IMR-90 (cell line): ENCODE data around the gene C6orf136. TPM values are rescaled to one million over a fixed set of nuclear protein-coding genes. Genes with fewer than 3 reads are reported as not detected.

Source experiments
- ATAC-seq: fragments of 200-7000 bp; cut with Tn5 transposase; 2 replicates; pipeline ENCODE4 v1.9.1; 2020; ENCODE audit warnings: low read depth, mild to moderate bottlenecking, moderate library complexity
- BruUV-seq: library from RNA; stranded (reverse); fragments of 400-500 nt; replicated peaks from 2 replicates; lab custom pipeline; 2021; lab: Mats Ljungman, UMichigan
- CTCF ChIA-PET: fragments of 300-600 bp; formaldehyde crosslinking; extraction: SDS; loops from one replicate; lab custom pipeline; 2021; ENCODE audit warnings: antibody characterized with exemption; lab: Yijun Ruan, JAX
- POLR2A ChIA-PET: fragments of 300-600 bp; sonication (Branson Sonifier 250); formaldehyde crosslinking; loops from one replicate; lab custom pipeline; 2022; ENCODE audit warnings: antibody characterized with exemption; ENCODE audit not compliant: unreplicated experiment; lab: Charles Lee
- DNase-seq: peaks from one replicate; pipeline ENCODE4 v3.0.0; 2013
- H2AFZ ChIP-seq: replicated peaks from 2 replicates; pipeline ENCODE3; 2013; ENCODE audit warnings: low read length, mild to moderate bottlenecking; ENCODE audit not compliant: poor library complexity
- H2AK5ac ChIP-seq: 2 replicates; pipeline ENCODE4 v1.6.1; 2013; ENCODE audit warnings: low read depth, low read length, inconsistent platforms
- H2AK9ac ChIP-seq: replicated peaks from 2 replicates; pipeline ENCODE3; 2013; ENCODE audit warnings: mild to moderate bottlenecking, low read depth, low read length, moderate library complexity; ENCODE audit not compliant: poor library complexity
- H2BK120ac ChIP-seq: 2 replicates; pipeline ENCODE4 v1.6.1; 2013; ENCODE audit warnings: low read depth, low read length, inconsistent platforms
- H2BK15ac ChIP-seq: 3 replicates; pipeline ENCODE4 v1.6.1; 2013; ENCODE audit warnings: low read depth, low read length, inconsistent platforms
- H2BK20ac ChIP-seq: 2 replicates; pipeline ENCODE4 v1.6.1; 2013; ENCODE audit warnings: low read depth, mild to moderate bottlenecking, inconsistent platforms, low read length, moderate library complexity
- H2BK5ac ChIP-seq: 2 replicates; pipeline ENCODE4 v1.6.1; 2013; ENCODE audit warnings: mild to moderate bottlenecking, low read depth, low read length, inconsistent platforms; ENCODE audit not compliant: poor library complexity, severe bottlenecking
- H3K14ac ChIP-seq: replicated peaks from 2 replicates; pipeline ENCODE4 v1.6.1; 2013; ENCODE audit warnings: low read depth, low read length, inconsistent platforms
- H3K18ac ChIP-seq: 2 replicates; pipeline ENCODE4 v1.6.1; 2013; ENCODE audit warnings: low read depth, low read length, control low read depth
- H3K23ac ChIP-seq: 2 replicates; pipeline ENCODE4 v1.6.1; 2013; ENCODE audit warnings: low read depth, low read length, inconsistent platforms
- H3K27ac ChIP-seq: 2 replicates; pipeline ENCODE4 v1.5.1; 2013; ENCODE audit warnings: mild to moderate bottlenecking, control low read depth, low read length; ENCODE audit not compliant: insufficient read depth
- H3K27me3 ChIP-seq: 2 replicates; pipeline ENCODE4 v1.6.1; 2013; ENCODE audit warnings: low read length; ENCODE audit not compliant: control insufficient read depth, insufficient read depth
- H3K36me3 ChIP-seq: 2 replicates; pipeline ENCODE4 v1.6.1; 2013; ENCODE audit warnings: low read length, mixed read lengths; ENCODE audit not compliant: control insufficient read depth, insufficient read depth
- H3K4ac ChIP-seq: 2 replicates; pipeline ENCODE4 v1.6.1; 2013; ENCODE audit warnings: low read depth, low read length, inconsistent platforms
- H3K4me1 ChIP-seq: 2 replicates; pipeline ENCODE4 v1.6.1; 2013; ENCODE audit warnings: low read length, mixed read lengths; ENCODE audit not compliant: control insufficient read depth, insufficient read depth
- H3K4me2 ChIP-seq: 2 replicates; pipeline ENCODE4 v1.6.1; 2013; ENCODE audit warnings: low read depth, mild to moderate bottlenecking, control low read depth, low read length, moderate library complexity
- H3K4me3 ChIP-seq: 2 replicates; pipeline ENCODE4 v1.5.1; 2013; ENCODE audit warnings: low read depth, mild to moderate bottlenecking, control low read depth, low read length, moderate library complexity; ENCODE audit not compliant: insufficient read depth
- H3K56ac ChIP-seq: 2 replicates; pipeline ENCODE4 v1.6.1; 2013; ENCODE audit warnings: low read length, inconsistent platforms; ENCODE audit not compliant: insufficient read depth; ENCODE audit errors: extremely low read depth
- H3K79me1 ChIP-seq, 2 experiments: 2 replicates each; pipeline ENCODE4 v1.6.1; 2013; ENCODE audit warnings: low read length in 2 of 2, inconsistent platforms in 1 of 2, low read depth in 1 of 2
- H3K9ac ChIP-seq: 2 replicates; pipeline ENCODE4 v1.6.1; 2013; ENCODE audit warnings: low read depth, low read length, control low read depth
- H3K9me1 ChIP-seq: 2 replicates; pipeline ENCODE4 v1.6.1; 2013; ENCODE audit warnings: low read length, inconsistent platforms; ENCODE audit not compliant: insufficient read depth
- H3K9me3 ChIP-seq: 2 replicates; pipeline ENCODE4 v1.6.1; 2013; ENCODE audit warnings: low read length; ENCODE audit not compliant: control insufficient read depth, insufficient read depth
- H4K20me1 ChIP-seq: 2 replicates; pipeline ENCODE4 v1.6.1; 2013; ENCODE audit warnings: low read length, inconsistent platforms; ENCODE audit not compliant: insufficient read depth
- H4K5ac ChIP-seq: 2 replicates; pipeline ENCODE4 v1.6.1; 2013; ENCODE audit warnings: mild to moderate bottlenecking, low read depth, low read length, control low read depth
- H4K8ac ChIP-seq, 2 experiments: 2 replicates each; pipeline ENCODE4 v1.6.1; 2013; ENCODE audit warnings: low read depth in 2 of 2, low read length in 2 of 2, control low read depth in 1 of 2, inconsistent platforms in 1 of 2
- H4K91ac ChIP-seq: 2 replicates; pipeline ENCODE4 v1.6.1; 2013; ENCODE audit warnings: low read depth, low read length, inconsistent platforms; ENCODE audit not compliant: insufficient read depth
- BHLHE40 ChIP-seq: fragments of 150-350 bp; IDR thresholded peaks from 2 replicates; pipeline ENCODE4 v1.6.1; 2016; ENCODE audit warnings: mild to moderate bottlenecking, low read depth, low read length
- MAFK ChIP-seq: IDR thresholded peaks from 2 replicates; pipeline ENCODE4 v1.6.1; 2012; ENCODE audit warnings: low read depth, low read length, improper control_type of control experiment
- POLR2A ChIP-seq: IDR thresholded peaks from 2 replicates; pipeline ENCODE4 v1.6.1; 2012; ENCODE audit warnings: mild to moderate bottlenecking, low read depth, low read length
- RCOR1 ChIP-seq: IDR thresholded peaks from 2 replicates; pipeline ENCODE4 v1.6.1; 2012; ENCODE audit warnings: mild to moderate bottlenecking, low read length, improper control_type of control experiment; ENCODE audit not compliant: insufficient replicate concordance
- WGBS, 2 experiments: methylation state at CpG; one replicate each; pipeline versions ENCODE4 v1.1.5 to v1.1.7; 2013; ENCODE audit warnings: missing lambda C conversion rate in 2 of 2; ENCODE audit not compliant: insufficient read length in 1 of 2; ENCODE audit errors: extremely low coverage in 2 of 2; 5-methylcytosine and 5-hydroxymethylcytosine counted together
- dilution Hi-C: fragments of 300-500 bp; cut with HindIII; formaldehyde crosslinking; loops from one replicate; pipeline ENCODE4 v1.14.3; 2018; ENCODE audit warnings: low sequenced_read_pairs; ENCODE audit not compliant: unreplicated experiment
- in situ Hi-C: fragments of 300-500 bp; cut with MboI; formaldehyde crosslinking; loops from 3 replicates; pipeline ENCODE4 v1.14.3; 2019; ENCODE audit warnings: low sequenced_read_pairs, inconsistent platforms, mixed read lengths
- intact Hi-C: fragments of 100-400 bp; cut with micrococcal nuclease; formaldehyde crosslinking; loops from 2 replicates; pipeline ENCODE4 v1.10.0; 2022
- polyA plus RNA-seq, 3 experiments: library from polyadenylated mRNA; depleted of rRNA; stranded (reverse); fragments of >200 nt; gene quantifications; 2 replicates each; pipeline ENCODE4 v1.2.3, GENCODE V29; 2012; ENCODE audit warnings: low replicate concordance in 1 of 3
- total RNA-seq: library from RNA; depleted of rRNA; stranded (reverse); fragments of >200 nt; gene quantifications from 2 replicates; pipeline ENCODE4 v1.2.3, GENCODE V29; 2012; rRNA removed
- TF ChIP-seq, protein P1 (sequence below): fragments of 150-350 bp; IDR thresholded peaks from 2 replicates; pipeline ENCODE4 v1.6.1; 2016; ENCODE audit warnings: low read depth, mild to moderate bottlenecking, low read length, moderate library complexity, borderline replicate concordance

The C6orf136 gene
- total and polyA plus RNA-seq, 2 of the 4 experiments (the other 2 are of a cell fraction) = 1.1 to 11.7 TPM

GRCh38 chr6:30700340-30700739 is 53.4 kb downstream of the C6orf136 start:
- ATAC-seq (no peak), DNase-seq (no peak)
- Histone ChIP-seq H3K14ac (no peak overlapping the region), H3K79me1 (no peaks in the 10 kb centered on the region), H3K4me3 (no peak overlapping the region), H4K20me1 (no peaks in the 10 kb centered on the region), H3K4me1 (no peaks in the 10 kb centered on the region), H3K36me3 (peaks cover 23% of the 10 kb centered on the region), H3K9me3 (no peaks in the 10 kb centered on the region), H2BK20ac (no peak overlapping the region), H3K4me2 (no peak overlapping the region), H3K27me3 (no peaks in the 10 kb centered on the region), H3K27ac (no peak overlapping the region), H3K18ac (no peak overlapping the region), H4K91ac (no peak overlapping the region), H4K8ac (no peak overlapping the region), H3K23ac (no peak overlapping the region), H2AK5ac (no peak overlapping the region), H3K9me1 (peaks cover 2% of the 10 kb centered on the region; the same call in 1 of the 2 replicates), H3K4ac (no peak overlapping the region), H3K9ac (no peak overlapping the region), H2AK9ac (no peak overlapping the region), H3K56ac (no peak overlapping the region), H4K5ac (no peak overlapping the region), H2BK120ac (no peak overlapping the region), H2AFZ (no peak overlapping the region), H2BK5ac (no peak overlapping the region), H2BK15ac (no peak overlapping the region)
- in situ Hi-C loops = no loop called here
- ChIA-PET POLR2A (interaction anchor here (0.6 kb wide), 1 partner anchor 34 kb away, joined by 5 read pairs; no protein-coding TSS in a partner anchor), CTCF (no interaction called here)
- no CpG with 5 or more reads among the region's 4 CpGs for WGBS, 2 experiments
- dilution Hi-C loops = no loop called here
- TF ChIP-seq BHLHE40 (no peak), RCOR1 (no peak), MAFK (no peak), POLR2A (no peak)
- TF ChIP-seq, protein P1, sequence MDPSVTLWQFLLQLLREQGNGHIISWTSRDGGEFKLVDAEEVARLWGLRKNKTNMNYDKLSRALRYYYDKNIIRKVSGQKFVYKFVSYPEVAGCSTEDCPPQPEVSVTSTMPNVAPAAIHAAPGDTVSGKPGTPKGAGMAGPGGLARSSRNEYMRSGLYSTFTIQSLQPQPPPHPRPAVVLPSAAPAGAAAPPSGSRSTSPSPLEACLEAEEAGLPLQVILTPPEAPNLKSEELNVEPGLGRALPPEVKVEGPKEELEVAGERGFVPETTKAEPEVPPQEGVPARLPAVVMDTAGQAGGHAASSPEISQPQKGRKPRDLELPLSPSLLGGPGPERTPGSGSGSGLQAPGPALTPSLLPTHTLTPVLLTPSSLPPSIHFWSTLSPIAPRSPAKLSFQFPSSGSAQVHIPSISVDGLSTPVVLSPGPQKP = no peak
- BruUV-seq = no TSS peak
- intact Hi-C loops = no loop called here

Other genes with a start within 250 kb of the C6orf136 start
- 84.8 and 85.8 TPM in 2 replicates for gene HLA-E, start 157.6 kb upstream of the C6orf136 start, total RNA-seq
- gene HLA-E, start 157.6 kb upstream of the C6orf136 start, polyA plus RNA-seq (2012; rRNA removed) = 83.6 and 91.4 TPM in 2 replicates
- gene GNL1, start 90.6 kb upstream of the C6orf136 start, total RNA-seq = 33.9 and 40.5 TPM in 2 replicates
- gene GNL1, start 90.6 kb upstream of the C6orf136 start, polyA plus RNA-seq (2012; rRNA removed) = 43.7 and 44.0 TPM in 2 replicates
- gene PRR3, start 89.8 kb upstream of the C6orf136 start, total RNA-seq = 7.2 TPM in 2 replicates
- 16.7 and 17.3 TPM in 2 replicates for gene PRR3, start 89.8 kb upstream of the C6orf136 start, polyA plus RNA-seq (2012; rRNA removed)
- gene ABCF1, start 75.7 kb upstream of the C6orf136 start, total RNA-seq = 47.5 and 48.6 TPM in 2 replicates
- 35.8 and 39.1 TPM in 2 replicates for gene ABCF1, start 75.7 kb upstream of the C6orf136 start, polyA plus RNA-seq (2012; rRNA removed)
- gene PPP1R10, start 29.9 kb upstream of the C6orf136 start, total RNA-seq = 16.1 and 18.8 TPM in 2 replicates
- gene PPP1R10, start 29.9 kb upstream of the C6orf136 start, polyA plus RNA-seq (2012; rRNA removed) = 21.2 TPM in 2 replicates
- 71.7 and 82.3 TPM in 2 replicates for gene MRPS18B, start 29.3 kb upstream of the C6orf136 start, total RNA-seq
- 51.2 and 59.8 TPM in 2 replicates for gene MRPS18B, start 29.3 kb upstream of the C6orf136 start, polyA plus RNA-seq (2012; rRNA removed)
- gene ATAT1, start 20.3 kb upstream of the C6orf136 start, total RNA-seq = 3.3 and 5.6 TPM in 2 replicates
- gene ATAT1, start 20.3 kb upstream of the C6orf136 start, polyA plus RNA-seq (2012; rRNA removed) = 13.2 and 15.5 TPM in 2 replicates
- 43.9 and 48.4 TPM in 2 replicates for gene DHX16, start 25.9 kb downstream of the C6orf136 start, total RNA-seq
- 47.9 and 48.3 TPM in 2 replicates for gene DHX16, start 25.9 kb downstream of the C6orf136 start, polyA plus RNA-seq (2012; rRNA removed)
- 31.9 and 32.8 TPM in 2 replicates for gene PPP1R18, start 39.5 kb downstream of the C6orf136 start, total RNA-seq
- 129 and 134 TPM in 2 replicates for gene PPP1R18, start 39.5 kb downstream of the C6orf136 start, polyA plus RNA-seq (2012; rRNA removed)
- gene NRM, start 43.9 kb downstream of the C6orf136 start, total RNA-seq = 1.7 and 2.2 TPM in 2 replicates
- gene NRM, start 43.9 kb downstream of the C6orf136 start, polyA plus RNA-seq (2012; rRNA removed) = 27.0 and 29.1 TPM in 2 replicates
- gene MDC1, start 70.1 kb downstream of the C6orf136 start, total RNA-seq = 3.6 and 4.5 TPM in 2 replicates
- 12.1 and 12.4 TPM in 2 replicates for gene MDC1, start 70.1 kb downstream of the C6orf136 start, polyA plus RNA-seq (2012; rRNA removed)
- gene TUBB, start 73.2 kb downstream of the C6orf136 start, total RNA-seq = 1,207 and 1,401 TPM in 2 replicates
- gene TUBB, start 73.2 kb downstream of the C6orf136 start, polyA plus RNA-seq (2012; rRNA removed) = 2,004 and 2,008 TPM in 2 replicates
- gene FLOT1, start 95.6 kb downstream of the C6orf136 start, total RNA-seq = 96.2 and 104 TPM in 2 replicates
- 161 and 162 TPM in 2 replicates for gene FLOT1, start 95.6 kb downstream of the C6orf136 start, polyA plus RNA-seq (2012; rRNA removed)
- gene IER3, start 97.4 kb downstream of the C6orf136 start, total RNA-seq = 38.4 and 65.8 TPM in 2 replicates
- 159 and 163 TPM in 2 replicates for gene IER3, start 97.4 kb downstream of the C6orf136 start, polyA plus RNA-seq (2012; rRNA removed)
- gene DDR1, start 237.4 kb downstream of the C6orf136 start, total RNA-seq = 5.6 and 6.7 TPM in 2 replicates
- gene DDR1, start 237.4 kb downstream of the C6orf136 start, polyA plus RNA-seq (2012; rRNA removed) = 17.8 and 19.6 TPM in 2 replicates